H1 (cell line): ENCODE data around the gene FRMD4A. TPM values are rescaled to one million over a fixed set of nuclear protein-coding genes. Genes with fewer than 3 reads are reported as not detected.

ENCODE experiments used
- GABPA ChIP-seq: IDR thresholded peaks from 2 replicates; pipeline ENCODE4 v1.6.1; 2011; ENCODE audit warnings: mild to moderate bottlenecking, low read length, moderate library complexity, borderline replicate concordance; ENCODE audit not compliant: insufficient read depth
- MAFK ChIP-seq: IDR thresholded peaks from 2 replicates; pipeline ENCODE4 v1.6.1; 2012; ENCODE audit warnings: low read depth, mild to moderate bottlenecking, improper control_type of control experiment, low read length
- polyA plus RNA-seq, 7 experiments: library from polyadenylated mRNA; depleted of rRNA in 3 of 7; stranded (reverse) in 5 of 7; unstranded in 2 of 7; fragments of >200 nt in 5 of 7; fragments of 200-250 nt in 2 of 7; gene quantifications; 1 replicate in 5 of 7; 2 replicates in 1 of 7; 4 replicates in 1 of 7; pipeline versions ENCODE4 v1.2.1 to v1.2.3, GENCODE V29; 2011 to 2013; ENCODE audit warnings: missing spikeins in 2 of 7, mixed read lengths in 2 of 7
- total RNA-seq: library from RNA; stranded (reverse); fragmentation: NEBNext Ultra II Directional; extraction: Animal tissue kit (Norgen Biotek cat#: 25700); gene quantifications from 2 replicates; pipeline ENCODE4 v1.2.1, GENCODE V29; 2021

Gene FRMD4A
- total and polyA plus RNA-seq, 2 of the 8 experiments (the other 6 are each of a cell fraction or from before 2014, with no cell fraction given) = 38.6 to 39.6 TPM

DNA sequence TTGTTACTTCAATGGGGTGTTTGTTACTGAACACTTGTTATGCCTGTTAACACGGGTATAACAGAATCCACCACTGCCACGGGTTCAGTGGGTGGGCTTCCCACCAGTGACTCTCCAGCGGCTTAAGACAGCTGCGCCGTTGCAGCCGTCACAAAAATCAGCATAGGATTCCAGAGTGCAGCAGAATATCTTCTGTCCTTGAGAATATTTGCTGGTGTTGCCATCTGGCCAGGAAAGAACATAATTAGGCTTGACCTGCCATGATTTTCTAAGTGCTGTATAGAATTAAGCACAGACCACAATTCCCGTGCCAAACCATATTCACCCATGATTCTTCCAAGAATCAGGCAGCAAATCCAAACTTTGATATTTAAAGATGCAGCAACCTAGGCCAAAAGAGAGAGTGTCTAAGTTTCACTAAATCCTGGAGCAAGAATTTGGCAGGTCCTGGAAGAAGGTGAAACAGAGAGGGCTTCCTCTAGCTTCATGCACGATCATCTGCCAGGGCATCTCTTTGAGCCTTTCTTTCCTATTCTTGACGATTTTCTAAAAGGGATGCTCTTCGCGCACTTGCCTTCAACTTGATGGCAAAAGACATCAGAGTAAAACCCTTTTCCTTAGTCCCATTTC is 95.0 kb downstream of the FRMD4A start (continued):
- TF ChIP-seq GABPA = no peak
- no peak for TF ChIP-seq MAFK
